Measurements from ENCODE around the gene NIPBL.

GRCh38 chr5:37002176-37002751 lies 125.7 kb downstream of the NIPBL start:
- no peak for TF ChIP-seq CTCF (IDR thresholded peaks at IDR 0.05; ENCODE audit: poor library complexity)
- no peak for TF ChIP-seq EZH2phosphoT487 (IDR thresholded peaks at IDR 0.05; ENCODE audit: low read depth, severe bottlenecking, unreplicated experiment)

All from hepatocyte (in vitro differentiated cells).